ENCODE results near the gene AATK.
A peak's percentile ranks its signal among the peaks of the same experiment; 100 is the strongest.

The AATK gene

DNA sequence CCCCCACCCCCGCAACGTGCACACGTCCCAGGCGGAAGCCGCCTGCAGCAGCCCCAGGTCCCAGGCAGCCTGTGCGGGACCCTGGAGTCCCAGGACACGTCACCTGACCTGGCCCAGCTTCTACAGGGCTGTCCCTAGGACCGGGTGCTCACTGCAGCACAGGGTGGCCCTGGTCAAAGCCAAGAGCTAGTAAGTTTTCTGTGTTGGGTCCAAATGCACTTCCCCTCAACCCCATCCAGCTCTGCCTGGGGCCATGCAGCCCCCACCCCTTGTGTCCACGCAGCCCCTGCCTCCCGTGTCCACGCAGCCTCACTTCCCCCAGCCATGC is 22.9 kb downstream of the AATK start:
- no peak for DNase-seq (ENCODE audit: low spot score)

- no peak for DNase-seq (ENCODE audit: low spot score)
These were observed 23.5 kb downstream of the AATK start for GRCh38 chr17:81142301-81143199.

DNA sequence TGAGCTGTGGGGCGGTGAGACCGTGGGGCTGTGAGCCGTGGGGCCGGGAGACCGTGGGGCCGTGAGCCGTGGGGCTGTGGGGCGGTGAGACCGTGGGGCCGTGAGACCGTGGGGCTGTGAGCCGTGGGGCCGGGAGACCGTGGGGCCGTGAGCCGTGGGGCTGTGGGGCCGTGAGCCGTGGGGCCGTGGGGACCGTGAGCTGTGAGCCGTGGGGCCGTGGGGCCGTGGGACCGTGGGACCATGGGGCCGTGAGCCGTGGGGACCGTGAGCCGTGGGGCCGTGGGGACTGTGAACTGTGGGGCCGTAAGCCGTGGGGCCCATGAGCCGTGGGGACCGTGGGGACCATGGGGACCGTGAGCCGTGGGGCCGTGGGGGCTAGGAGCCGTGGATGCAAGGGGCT is 25.3 kb downstream of the AATK start:
- no peak for DNase-seq (ENCODE audit: low spot score)

- DNase-seq (ENCODE audit: low spot score): no peak
These were observed 26.0 kb downstream of the AATK start for GRCh38 chr17:81140018-81140417.

DNA sequence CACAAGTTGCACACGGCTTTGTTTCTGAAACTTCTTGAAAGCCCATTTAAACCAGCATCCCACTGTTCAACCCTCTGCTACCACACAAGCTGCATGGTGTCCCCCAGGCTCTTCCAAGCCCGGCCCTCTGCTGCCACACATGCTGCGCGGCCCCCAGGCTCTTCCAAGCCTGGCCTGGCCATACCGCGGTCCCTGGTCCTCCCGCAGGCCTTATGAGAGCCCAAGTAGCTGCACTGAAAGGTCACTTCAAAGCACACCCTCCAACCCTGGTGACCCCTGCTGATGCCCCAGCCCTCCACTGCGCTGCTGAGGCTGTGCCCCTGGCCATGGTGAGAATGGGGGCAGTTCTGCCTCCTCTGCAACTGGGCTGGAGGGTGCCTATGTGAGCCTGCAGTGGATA is 26.6 kb downstream of the AATK start:
- DNase-seq (ENCODE audit: low spot score): no peak

GRCh38 chr17:81138500-81138899 is 27.5 kb downstream of the AATK start:
- DNase-seq (ENCODE audit: low spot score): no peak

GRCh38 chr17:81138083-81138482 is 27.9 kb downstream of the AATK start:
- no peak for DNase-seq (ENCODE audit: low spot score)

GRCh38 chr17:81137248-81137647 is 28.8 kb downstream of the AATK start:
- no peak for DNase-seq (ENCODE audit: low spot score)

- no peak for DNase-seq (ENCODE audit: low spot score)
These were observed 29.7 kb downstream of the AATK start for GRCh38 chr17:81136366-81136765.

DNA sequence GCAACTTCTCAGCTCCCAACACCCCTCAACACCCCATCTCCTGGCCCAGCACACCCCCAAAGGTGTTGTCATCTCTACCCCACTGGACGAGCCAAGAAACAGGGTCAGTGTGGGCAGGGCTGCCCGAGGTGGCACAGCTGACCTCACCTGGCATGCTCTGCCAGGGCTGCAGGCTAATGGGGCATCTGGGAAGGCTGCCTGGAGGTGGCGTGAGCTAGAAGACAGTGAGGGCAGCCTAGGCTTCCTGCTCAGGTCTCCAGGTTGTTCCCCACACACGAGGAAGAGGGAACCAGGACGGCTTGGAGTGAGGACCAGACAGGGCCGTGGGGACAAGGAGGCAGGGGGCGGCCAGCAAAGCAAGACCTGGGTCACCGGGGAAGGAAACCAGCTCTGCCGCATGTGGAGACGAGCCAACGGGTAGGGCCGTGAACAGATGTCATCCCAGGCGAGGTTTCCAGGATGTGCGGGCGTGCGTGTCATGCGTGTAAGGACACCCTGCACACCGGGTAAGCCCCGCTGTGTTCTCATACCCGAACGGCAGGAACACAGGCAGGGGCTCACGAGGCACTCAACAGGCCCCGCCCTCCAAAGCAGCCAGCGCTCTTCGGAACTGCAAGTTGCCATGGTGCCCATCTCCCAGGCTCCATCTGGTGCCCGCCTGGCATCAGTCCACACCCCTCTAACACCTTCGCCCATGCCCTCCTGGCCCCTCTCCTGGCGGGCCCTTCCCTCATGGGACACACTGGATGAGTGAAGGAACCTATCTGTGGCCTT is 30.3 kb downstream of the AATK start:
- no peak for DNase-seq (ENCODE audit: low spot score)

DNA sequence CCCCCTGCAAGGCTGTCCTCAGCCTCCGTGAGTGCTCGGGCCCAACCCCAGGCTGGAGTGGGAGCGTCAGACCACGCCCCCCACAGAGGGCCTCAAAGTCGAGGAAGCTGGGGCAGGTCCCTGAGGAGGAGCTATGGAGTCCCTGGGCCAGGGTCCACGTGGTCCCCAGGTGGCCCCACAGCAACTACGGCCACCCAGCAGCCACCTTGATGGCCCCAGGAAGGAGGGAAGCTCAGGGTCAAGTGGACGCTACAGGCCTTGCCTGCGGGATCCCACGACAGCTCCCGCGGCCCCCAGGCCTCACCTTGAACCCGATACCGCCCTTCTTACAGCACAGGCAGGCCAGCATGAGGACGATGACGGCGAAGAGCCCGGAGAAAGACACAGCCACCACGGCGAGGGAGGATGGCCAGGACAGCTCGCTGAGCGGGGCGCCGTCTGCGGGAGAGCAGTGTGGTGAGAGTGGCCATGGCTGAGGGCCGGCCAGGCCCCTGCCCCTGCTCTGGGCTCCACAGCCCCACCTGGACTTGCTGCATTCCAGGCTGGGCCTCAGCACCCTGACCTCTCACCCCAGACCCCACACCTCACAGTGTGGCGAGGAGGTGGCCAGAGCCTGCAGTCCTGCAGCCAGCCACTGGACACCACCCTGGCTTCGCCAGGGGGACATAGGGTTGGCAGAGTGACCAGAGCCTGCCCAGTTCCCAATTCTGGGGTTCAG is 31.8 kb downstream of the AATK start:
- no peak for DNase-seq (ENCODE audit: low spot score)

DNA sequence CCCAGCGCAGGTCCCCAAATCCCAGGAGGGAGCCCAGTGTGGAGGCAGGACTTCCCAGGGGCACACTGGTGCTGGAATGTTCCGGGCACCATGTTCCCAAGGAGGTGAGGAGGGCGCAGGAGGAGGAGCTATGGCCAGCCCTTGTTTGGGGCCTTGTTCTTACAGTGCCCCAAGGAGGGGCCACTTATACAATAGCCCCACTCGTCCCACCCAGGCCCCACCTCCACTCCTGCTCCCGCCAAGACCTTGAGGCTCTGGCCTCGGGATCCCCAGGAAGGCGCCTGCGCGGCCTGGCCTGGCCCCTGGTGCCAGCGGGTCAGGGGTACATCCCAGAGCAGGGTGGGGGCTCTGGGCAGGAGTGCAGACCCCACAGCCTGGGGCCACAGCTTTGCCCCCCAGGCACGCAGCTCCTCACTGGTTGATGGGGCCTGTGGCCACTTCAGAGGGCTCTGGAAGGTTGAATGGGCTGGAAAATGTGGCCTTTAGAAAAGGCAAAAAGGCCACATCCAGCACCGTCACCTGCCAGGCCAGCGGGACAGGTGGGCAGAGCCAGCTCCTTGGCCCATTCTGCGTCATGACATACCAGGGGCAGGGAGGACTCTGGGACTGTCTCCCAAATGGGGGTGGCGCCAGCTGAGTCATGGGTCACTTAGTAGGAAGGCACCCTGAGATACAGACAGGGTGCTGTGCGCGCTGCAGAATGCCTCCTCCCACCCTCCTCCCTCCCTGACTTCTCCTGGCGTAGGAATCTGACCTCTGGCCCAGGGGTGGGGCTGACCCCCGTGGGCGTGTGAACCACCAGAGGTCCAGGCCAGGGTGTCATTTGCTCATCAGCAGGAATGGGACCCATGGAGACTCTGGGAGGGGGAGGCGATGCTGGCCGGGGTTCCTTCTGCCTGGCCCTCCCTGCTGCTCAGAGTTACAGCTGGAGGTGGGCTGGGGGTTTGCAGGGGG is 33.0 kb downstream of the AATK start:
- DNase-seq (ENCODE audit: low spot score): no peak

DNA sequence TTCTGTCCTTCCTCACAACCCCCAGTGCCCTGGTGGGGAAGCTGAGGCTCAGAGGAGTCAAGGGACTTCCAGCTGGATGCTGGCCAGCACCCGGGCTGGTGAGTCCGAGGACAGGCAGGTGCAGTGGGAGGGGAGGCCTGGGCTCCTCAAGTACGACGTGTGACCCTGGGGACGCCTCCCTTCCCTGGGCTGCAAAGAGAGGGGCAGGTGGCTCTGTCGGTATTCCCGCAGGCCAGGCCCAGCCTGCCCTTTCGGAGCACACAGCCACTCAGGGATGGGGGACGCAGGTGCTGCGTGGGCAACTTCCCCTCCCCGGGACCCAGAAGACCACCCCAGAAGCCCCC is 33.9 kb downstream of the AATK start:
- no peak for DNase-seq (ENCODE audit: low spot score)

GRCh38 chr17:81131486-81132196 is 34.4 kb downstream of the AATK start:
- DNase-seq (ENCODE audit: low spot score): no peak

GRCh38 chr17:81130385-81131361 is 35.3 kb downstream of the AATK start:
- DNase-seq (ENCODE audit: low spot score): peak; percentile 84

DNA sequence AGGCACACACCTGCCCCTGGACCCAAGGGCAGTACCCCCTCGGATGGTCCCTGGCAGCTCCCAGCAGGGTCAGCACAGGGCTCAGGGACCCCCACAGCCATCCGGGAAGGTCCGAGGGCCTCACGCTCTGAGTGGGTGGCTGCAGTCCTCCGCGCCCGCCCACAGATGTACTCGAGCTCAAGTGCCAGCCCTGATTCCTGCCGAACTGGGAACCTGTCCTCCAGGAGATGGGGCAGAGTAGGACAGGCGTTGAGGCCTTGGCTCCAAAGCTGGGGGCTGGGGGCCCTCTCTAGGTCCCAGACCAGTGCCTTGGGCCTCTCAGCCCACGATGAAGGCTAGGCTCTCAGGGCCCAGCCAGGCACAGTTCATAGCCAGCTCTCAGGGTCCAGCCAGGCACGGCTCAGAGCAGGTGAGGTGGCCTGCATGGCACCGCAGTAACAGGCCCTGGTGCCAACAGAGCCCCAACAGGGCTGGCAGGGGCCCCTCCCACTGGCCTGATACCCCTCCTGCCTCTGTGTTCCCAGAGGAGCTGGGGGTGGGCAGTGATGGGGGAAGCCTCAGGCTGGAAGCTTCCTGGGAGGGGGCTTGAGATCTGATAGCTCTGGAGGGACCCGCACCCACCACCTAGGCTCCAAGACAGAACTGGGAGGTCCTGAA is 36.2 kb downstream of the AATK start:
- no peak for DNase-seq (ENCODE audit: low spot score)

DNA sequence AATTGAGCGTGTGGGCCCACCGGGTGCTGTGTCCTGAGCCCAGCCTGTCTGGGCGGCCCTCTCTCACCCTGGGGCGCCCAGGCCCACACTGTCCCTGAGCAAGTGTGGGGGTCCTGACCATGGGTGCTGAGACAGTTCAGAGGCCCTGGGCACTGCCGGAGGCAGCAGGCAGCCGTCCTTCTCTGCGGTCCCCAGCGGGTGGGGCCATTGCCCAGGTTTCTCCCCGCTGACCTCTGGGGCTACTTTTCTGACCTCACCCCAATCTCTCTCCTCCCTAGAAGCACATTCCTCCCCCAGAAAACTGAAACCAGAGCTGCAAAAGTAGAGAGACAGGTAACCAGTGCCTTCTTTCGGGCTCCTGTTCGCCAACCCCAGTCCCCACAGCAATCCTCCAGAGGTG is 36.7 kb downstream of the AATK start:
- no peak for DNase-seq (ENCODE audit: low spot score)

DNA sequence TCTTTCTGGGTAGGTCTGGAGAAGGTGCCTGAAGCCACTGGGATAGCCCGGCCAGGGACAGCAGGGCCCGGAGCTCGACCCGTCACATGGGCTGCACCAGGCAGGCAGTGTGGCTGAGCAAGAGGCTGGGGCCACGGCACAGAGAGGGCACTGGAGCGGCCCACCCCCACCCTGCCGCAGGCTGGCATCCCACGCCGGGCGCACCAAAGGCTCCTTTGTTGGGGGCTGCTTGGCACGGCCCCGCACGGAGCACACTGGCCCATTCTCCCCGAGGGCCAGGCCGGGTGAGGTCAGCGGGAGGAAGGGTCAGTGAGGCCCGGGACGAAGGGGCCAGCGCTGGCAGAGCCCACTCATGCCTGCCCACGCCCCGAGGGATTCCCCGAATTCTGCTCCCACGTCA is 37.2 kb downstream of the AATK start:
- peak; percentile 96 for DNase-seq (ENCODE audit: low spot score)

DNA sequence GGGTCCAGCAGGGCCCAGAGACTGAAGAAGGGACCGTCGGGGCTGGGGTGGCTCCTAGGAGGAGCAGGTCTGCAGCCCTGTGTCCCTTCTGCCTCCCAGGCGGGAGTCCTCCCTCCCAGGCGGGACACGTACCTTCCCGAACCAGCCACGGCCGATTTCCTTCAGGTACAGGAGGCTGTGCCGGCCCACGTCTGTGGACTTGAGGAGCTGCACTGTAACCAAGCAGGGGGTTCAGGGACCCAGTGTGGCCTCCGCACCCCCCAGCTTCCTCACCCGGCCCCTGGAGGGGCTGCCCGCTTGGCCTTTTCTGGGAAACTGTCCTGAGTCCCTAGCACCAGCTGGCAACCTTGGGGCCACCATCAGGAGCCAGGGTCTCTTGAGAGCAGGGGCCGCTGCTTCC is 37.7 kb downstream of the AATK start:
- no peak for DNase-seq (ENCODE audit: low spot score)

Data from putamen (tissue), 1 donor.